ENCODE measurements around the gene MORN1. TPM values are rescaled to one million over a fixed set of nuclear protein-coding genes. Genes with fewer than 3 reads are reported as not detected.

MORN1 gene
- total RNA-seq, 1 donor from 2014 or later, result 12.7 TPM

GRCh38 chr1:2376931-2377672, 14.3 kb downstream of the MORN1 start:
- Mint-ChIP-seq H3K9me3 (ENCODE audit: unreplicated experiment) (no peaks in the 10 kb centered on the region), H3K27me3 (ENCODE audit: unreplicated experiment) (no peaks in the 10 kb centered on the region), H3K4me3 (ENCODE audit: unreplicated experiment) (no peak overlapping the region), H3K27ac (ENCODE audit: unreplicated experiment) (no peak overlapping the region), H3K36me3 (ENCODE audit: unreplicated experiment) (no peaks in the 10 kb centered on the region), H3K4me1 (ENCODE audit: unreplicated experiment) (peaks cover 10% of the 10 kb centered on the region)
- TF ChIP-seq CTCF (IDR thresholded peaks at IDR 0.05), result no peak
- no peak for DNase-seq (ENCODE audit: extremely low spot score, unreplicated experiment)

- no peak for DNase-seq (ENCODE audit: extremely low spot score, unreplicated experiment)
- H3K27ac Mint-ChIP-seq (ENCODE audit: unreplicated experiment), result no peak overlapping the region
- no peaks in the 10 kb centered on the region for H3K9me3 Mint-ChIP-seq (ENCODE audit: unreplicated experiment)
- no peaks in the 10 kb centered on the region for H3K27me3 Mint-ChIP-seq (ENCODE audit: unreplicated experiment)
- no peak overlapping the region for H3K4me3 Mint-ChIP-seq (ENCODE audit: unreplicated experiment)
- no peak for TF ChIP-seq CTCF (IDR thresholded peaks at IDR 0.05)
- H3K36me3 Mint-ChIP-seq (ENCODE audit: unreplicated experiment), result no peaks in the 10 kb centered on the region
- H3K4me1 Mint-ChIP-seq (ENCODE audit: unreplicated experiment), result peaks cover 10% of the 10 kb centered on the region
Observed at GRCh38 chr1:2376261-2376741, 15.1 kb downstream of the MORN1 start.

- H3K36me3 Mint-ChIP-seq (ENCODE audit: unreplicated experiment), result no peaks in the 10 kb centered on the region
- H3K4me1 Mint-ChIP-seq (ENCODE audit: unreplicated experiment), result peaks cover 10% of the 10 kb centered on the region
- H3K27me3 Mint-ChIP-seq (ENCODE audit: unreplicated experiment), result no peaks in the 10 kb centered on the region
- TF ChIP-seq CTCF (IDR thresholded peaks at IDR 0.05), result no peak
- no peak overlapping the region for H3K27ac Mint-ChIP-seq (ENCODE audit: unreplicated experiment)
- no peaks in the 10 kb centered on the region for H3K9me3 Mint-ChIP-seq (ENCODE audit: unreplicated experiment)
- H3K4me3 Mint-ChIP-seq (ENCODE audit: unreplicated experiment), result no peak overlapping the region
- no peak for DNase-seq (ENCODE audit: extremely low spot score, unreplicated experiment)
Observed at GRCh38 chr1:2375923-2376260, 15.5 kb downstream of the MORN1 start.

- no peak overlapping the region for H3K4me3 Mint-ChIP-seq (ENCODE audit: unreplicated experiment)
- no peak overlapping the region for H3K27ac Mint-ChIP-seq (ENCODE audit: unreplicated experiment)
- no peaks in the 10 kb centered on the region for H3K9me3 Mint-ChIP-seq (ENCODE audit: unreplicated experiment)
- H3K4me1 Mint-ChIP-seq (ENCODE audit: unreplicated experiment), result peaks cover 10% of the 10 kb centered on the region
- H3K27me3 Mint-ChIP-seq (ENCODE audit: unreplicated experiment), result no peaks in the 10 kb centered on the region
- no peak for TF ChIP-seq CTCF (IDR thresholded peaks at IDR 0.05)
- no peaks in the 10 kb centered on the region for H3K36me3 Mint-ChIP-seq (ENCODE audit: unreplicated experiment)
- no peak for DNase-seq (ENCODE audit: extremely low spot score, unreplicated experiment)
Observed at GRCh38 chr1:2375246-2375922, 16.0 kb downstream of the MORN1 start.
